H1 (cell line): Measurements from ENCODE around the gene HMGXB3. TPM values are rescaled to one million over a fixed set of nuclear protein-coding genes. Genes with fewer than 3 reads are reported as not detected.

ENCODE experiments used
- CTCF ChIA-PET: fragments of 300-600 bp; sonication (Branson Sonifier 250); formaldehyde crosslinking; loops from one replicate; lab custom pipeline; 2021; ENCODE audit not compliant: partially characterized antibody; lab: Charles Lee
- POLR2A ChIA-PET: fragments of 300-600 bp; sonication (Branson Sonifier 250); formaldehyde crosslinking; loops from one replicate; lab custom pipeline; 2021; ENCODE audit warnings: inconsistent platforms; ENCODE audit not compliant: partially characterized antibody; lab: Charles Lee
- DNase-seq, 2 experiments: peaks; one replicate each; pipeline versions ENCODE4 v3.0.0 to v3.0.0-alpha.2; 2010 to 2022; ENCODE audit warnings: low spot score in 2 of 2, low read depth in 1 of 2, mixed read lengths in 1 of 2
- FAIRE-seq: peaks from 2 replicates; lab custom pipeline; 2011; peaks lifted over from hg19 to GRCh38; lab: Jason Lieb, UNC
- H2AFZ ChIP-seq: 2 replicates; pipeline ENCODE4 v1.8.1; 2012; ENCODE audit warnings: low read length, inconsistent platforms
- H2AK5ac ChIP-seq: 2 replicates; pipeline ENCODE4 v1.6.1; 2013; ENCODE audit warnings: low read depth, low read length
- H2BK120ac ChIP-seq: replicated peaks from 2 replicates; pipeline ENCODE3; 2013; ENCODE audit warnings: low read depth, low read length, inconsistent platforms
- H2BK12ac ChIP-seq: 2 replicates; pipeline ENCODE4 v1.6.1; 2013; ENCODE audit warnings: low read depth, low read length
- H2BK15ac ChIP-seq: 2 replicates; pipeline ENCODE4 v1.6.1; 2013; ENCODE audit warnings: low read length
- H2BK20ac ChIP-seq: 2 replicates; pipeline ENCODE4 v1.6.1; 2013; ENCODE audit warnings: low read length
- H2BK5ac ChIP-seq: 2 replicates; pipeline ENCODE4 v1.6.1; 2013; ENCODE audit warnings: low read depth, low read length
- H3K14ac ChIP-seq: 2 replicates; pipeline ENCODE4 v1.6.1; 2013; ENCODE audit warnings: inconsistent platforms; ENCODE audit not compliant: insufficient read length
- H3K18ac ChIP-seq: 2 replicates; pipeline ENCODE4 v1.6.1; 2013; ENCODE audit warnings: low read length; ENCODE audit errors: extremely low read depth
- H3K23ac ChIP-seq: 2 replicates; pipeline ENCODE4 v1.6.1; 2013; ENCODE audit warnings: inconsistent platforms; ENCODE audit not compliant: insufficient read length
- H3K23me2 ChIP-seq: 2 replicates; pipeline ENCODE4 v1.6.1; 2013; ENCODE audit warnings: low read depth, low read length
- H3K27ac ChIP-seq: 2 replicates; pipeline ENCODE4 v1.6.1; 2011; ENCODE audit warnings: low read depth, low read length, inconsistent platforms
- H3K27me3 ChIP-seq, 4 experiments: replicated peaks in 1 of 4; 1 replicate in 1 of 4; 2 replicates in 3 of 4; pipeline versions ENCODE4 v1.6.1 to v1.8.1; 2011 to 2013; ENCODE audit warnings: low read length in 3 of 4, mild to moderate bottlenecking in 3 of 4, inconsistent platforms in 2 of 4, mixed read lengths in 2 of 4, moderate library complexity in 1 of 4; ENCODE audit not compliant: control insufficient read depth in 3 of 4, insufficient read depth in 3 of 4; ENCODE audit errors: extremely low read depth in 1 of 4
- H3K36me3 ChIP-seq, 4 experiments: 2 replicates each; pipeline versions ENCODE4 v1.6.1 to v1.8.1; 2011 to 2013; ENCODE audit warnings: mild to moderate bottlenecking in 4 of 4, low read length in 3 of 4, moderate library complexity in 2 of 4, control low read depth in 1 of 4, inconsistent platforms in 1 of 4; ENCODE audit not compliant: insufficient read depth in 4 of 4, control insufficient read depth in 2 of 4
- H3K4ac ChIP-seq: replicated peaks from 2 replicates; pipeline ENCODE3; 2013; ENCODE audit warnings: low read length, low read depth, mixed read lengths, inconsistent platforms; ENCODE audit not compliant: insufficient read length
- H3K4me1 ChIP-seq, 4 experiments: replicated peaks in 1 of 4; 1 replicate in 1 of 4; 2 replicates in 3 of 4; pipeline versions ENCODE4 v1.6.1 to v1.8.1; 2011 to 2013; ENCODE audit warnings: low read length in 3 of 4, inconsistent platforms in 2 of 4, mixed read lengths in 1 of 4; ENCODE audit not compliant: insufficient read depth in 4 of 4, control insufficient read depth in 3 of 4
- H3K4me2 ChIP-seq, 2 experiments: 2 replicates each; pipeline versions ENCODE4 v1.6.1 to v1.8.1; 2011 to 2013; ENCODE audit warnings: low read depth in 2 of 2, low read length in 2 of 2, control low read depth in 1 of 2, inconsistent platforms in 1 of 2, mild to moderate bottlenecking in 1 of 2; ENCODE audit not compliant: insufficient read depth in 1 of 2
- H3K4me3 ChIP-seq, 4 experiments: fragments of 200-600, 300-600 bp in 1 of 4; sonication (generic), shearing (Covaris generic), sonication (Bioruptor Twin) in 1 of 4; 2 replicates each; pipeline versions ENCODE4 v1.5.1 to v1.8.1; 2011 to 2016; ENCODE audit warnings: low read length in 4 of 4, low read depth in 3 of 4, control low read depth in 2 of 4, inconsistent platforms in 2 of 4, mild to moderate bottlenecking in 2 of 4, mixed read lengths in 1 of 4, moderate library complexity in 1 of 4; ENCODE audit not compliant: insufficient read depth in 2 of 4; ENCODE audit errors: extremely low read depth in 1 of 4
- H3K56ac ChIP-seq: replicated peaks from 2 replicates; pipeline ENCODE3; 2013; ENCODE audit warnings: low read depth, mild to moderate bottlenecking, mixed read lengths, low read length, inconsistent platforms; ENCODE audit not compliant: insufficient read length
- H3K79me1 ChIP-seq: 2 replicates; pipeline ENCODE4 v1.6.1; 2013; ENCODE audit warnings: low read depth, low read length, control low read depth
- H3K79me2 ChIP-seq, 2 experiments: 2 replicates each; pipeline versions ENCODE4 v1.6.1 to v1.8.1; 2012 to 2013; ENCODE audit warnings: low read length in 2 of 2, mild to moderate bottlenecking in 2 of 2, inconsistent platforms in 1 of 2; ENCODE audit not compliant: insufficient read depth in 2 of 2, control insufficient read depth in 1 of 2
- H3K9ac ChIP-seq, 4 experiments: replicated peaks in 1 of 4; 1 replicate in 1 of 4; 2 replicates in 3 of 4; pipeline versions ENCODE4 v1.6.1 to v1.8.1; 2011 to 2013; ENCODE audit warnings: low read depth in 3 of 4, low read length in 3 of 4, control low read depth in 2 of 4, mild to moderate bottlenecking in 2 of 4, moderate library complexity in 2 of 4, inconsistent platforms in 1 of 4; ENCODE audit errors: extremely low read depth in 1 of 4
- H3K9me3 ChIP-seq, 2 experiments: 2 replicates each; pipeline versions ENCODE4 v1.6.1 to v1.8.1; 2012 to 2013; ENCODE audit warnings: mild to moderate bottlenecking in 2 of 2, moderate library complexity in 2 of 2, control low read depth in 1 of 2, inconsistent platforms in 1 of 2, low read depth in 1 of 2, low read length in 1 of 2, mixed read lengths in 1 of 2; ENCODE audit not compliant: insufficient read depth in 2 of 2
- H4K20me1 ChIP-seq, 2 experiments: replicated peaks in 1 of 2; 2 replicates each; pipeline versions ENCODE3 to v1.8.1; 2011 to 2013; ENCODE audit warnings: inconsistent platforms in 2 of 2, low read length in 2 of 2, mild to moderate bottlenecking in 1 of 2; ENCODE audit not compliant: insufficient read depth in 2 of 2, control insufficient read depth in 1 of 2
- H4K5ac ChIP-seq: 2 replicates; pipeline ENCODE4 v1.6.1; 2013; ENCODE audit warnings: low read length, low read depth, mixed read lengths, inconsistent platforms; ENCODE audit not compliant: insufficient read length
- H4K8ac ChIP-seq: 2 replicates; pipeline ENCODE4 v1.8.0; 2013; ENCODE audit warnings: mild to moderate bottlenecking, moderate library complexity, low read length, inconsistent platforms; ENCODE audit not compliant: insufficient read depth; ENCODE audit errors: extremely low read depth
- H4K91ac ChIP-seq: replicated peaks from 2 replicates; pipeline ENCODE3; 2013; ENCODE audit warnings: low read length, mixed read lengths, inconsistent platforms; ENCODE audit not compliant: insufficient read length
- ASH2L ChIP-seq: fragments of 200-600, 300-600 bp; sonication (generic); IDR thresholded peaks from one replicate; pipeline ENCODE4 v1.7.1; 2017; ENCODE audit warnings: low read length
- CHD1 ChIP-seq: IDR thresholded peaks from 2 replicates; pipeline ENCODE4 v1.6.1; 2012; ENCODE audit warnings: low read depth, low read length, improper control_type of control experiment
- CHD2 ChIP-seq: IDR thresholded peaks from 2 replicates; pipeline ENCODE4 v1.6.1; 2012; ENCODE audit warnings: low read length, improper control_type of control experiment
- KDM1A ChIP-seq: fragments of 200-600, 300-600 bp; sonication (generic); IDR thresholded peaks from 2 replicates; pipeline ENCODE4 v1.7.1; 2016; ENCODE audit warnings: mild to moderate bottlenecking, low read length, borderline replicate concordance
- KDM4A ChIP-seq: IDR thresholded peaks from one replicate; pipeline ENCODE4 v1.7.1; 2012; ENCODE audit warnings: low read depth, mild to moderate bottlenecking, moderate library complexity, low read length, inconsistent platforms; ENCODE audit not compliant: severe bottlenecking
- RBBP5 ChIP-seq: IDR thresholded peaks from 2 replicates; pipeline ENCODE4 v1.7.1; 2012; ENCODE audit warnings: low read depth, mild to moderate bottlenecking, inconsistent platforms, low read length, moderate library complexity, borderline replicate concordance
- RXRA ChIP-seq: IDR thresholded peaks from 2 replicates; pipeline ENCODE4 v1.6.1; 2011; ENCODE audit warnings: low read depth, mild to moderate bottlenecking, low read length, moderate library complexity; ENCODE audit not compliant: insufficient read depth
- SAP30 ChIP-seq: fragments of 300-600 bp; sonication (generic); IDR thresholded peaks from 2 replicates; pipeline ENCODE4 v1.7.1; 2012; ENCODE audit warnings: low read length, moderate library complexity, mild to moderate bottlenecking, inconsistent platforms; ENCODE audit not compliant: insufficient read depth, insufficient replicate concordance
- SIRT6 ChIP-seq: IDR thresholded peaks from one replicate; pipeline ENCODE4 v1.7.1; 2012; ENCODE audit warnings: low read length, inconsistent platforms
- SUZ12 ChIP-seq: fragments of 200-600 bp; sonication (generic); IDR thresholded peaks from 2 replicates; pipeline ENCODE4 v1.6.1; 2012; ENCODE audit warnings: mild to moderate bottlenecking, inconsistent platforms, low read length, moderate library complexity, mixed read lengths
- WGBS, 2 experiments: shearing (Covaris generic) in 1 of 2; methylation state at CpG; one replicate each; pipeline versions ENCODE4 v1.1.6 to v1.1.7; 2013 to 2015; ENCODE audit warnings: low lambda C conversion rate in 2 of 2, mixed read lengths in 2 of 2, inconsistent platforms in 1 of 2, low coverage in 1 of 2, missing lambda C conversion rate in 1 of 2; ENCODE audit not compliant: insufficient replicate concordance in 2 of 2, insufficient coverage in 1 of 2, insufficient read length in 1 of 2; ENCODE audit errors: extremely low coverage in 1 of 2, missing lambda C conversion rate in 1 of 2; 5-methylcytosine and 5-hydroxymethylcytosine counted together
- polyA plus RNA-seq, 7 experiments: library from polyadenylated mRNA; depleted of rRNA in 3 of 7; stranded (reverse) in 5 of 7; unstranded in 2 of 7; fragments of >200 nt in 5 of 7; fragments of 200-250 nt in 2 of 7; gene quantifications; 1 replicate in 5 of 7; 2 replicates in 1 of 7; 4 replicates in 1 of 7; pipeline versions ENCODE4 v1.2.1 to v1.2.3, GENCODE V29; 2011 to 2013; ENCODE audit warnings: missing spikeins in 2 of 7, mixed read lengths in 2 of 7
- total RNA-seq: library from RNA; stranded (reverse); fragmentation: NEBNext Ultra II Directional; extraction: Animal tissue kit (Norgen Biotek cat#: 25700); gene quantifications from 2 replicates; pipeline ENCODE4 v1.2.1, GENCODE V29; 2021
- TF ChIP-seq, protein P1 (sequence below): IDR thresholded peaks from 2 replicates; pipeline ENCODE4 v1.6.1; 2012; ENCODE audit warnings: inconsistent platforms

HMGXB3 gene
- total and polyA plus RNA-seq, 2 of the 8 experiments (the other 6 are each of a cell fraction or from before 2014, with no cell fraction given), result 26.8 to 28.0 TPM

GRCh38 chr5:150000990-150001659, 586 bp downstream of the HMGXB3 start:
- 7% methylated on average over 31 of the region's 44 CpGs; no CpG with 5 or more reads in 1 of the 2 experiments for WGBS, 2 experiments

More at GRCh38 chr5:150000990-150001659, 586 bp downstream of the HMGXB3 start:
- Histone ChIP-seq H4K8ac (peak overlapping the region; percentile 97; the same call in 1 of the 2 replicates), H3K36me3 (peaks cover 0 to 10% (median 2%) of the 10 kb centered on the region in 4 experiments; a peak in 4 of 8 replicates), H2BK12ac (no peak overlapping the region), H3K4me3 (peak overlapping the region; percentile 54 to 92 (median 89)), H3K9ac (peak overlapping the region; percentile 59 to 91 (median 88)), H3K18ac (0 out of 2 replicates have a peak overlapping the region, but pooled peaks have one; percentile 73), H3K79me1 (peaks cover 5% of the 10 kb centered on the region; the same call in 1 of the 2 replicates), H3K9me3 (no peaks in the 10 kb centered on the region), H2AFZ (peak overlapping the region; percentile 18; the same call in 1 of the 2 replicates), H3K23me2 (peaks cover 14% of the 10 kb centered on the region), H2BK120ac (no peak overlapping the region), H2BK20ac (no peak overlapping the region), H3K4ac (no peak overlapping the region), H2BK15ac (no peak overlapping the region), H3K56ac (no peak overlapping the region), H3K27me3 (no peaks in the 10 kb centered on the region), H2BK5ac (no peak overlapping the region), H2AK5ac (no peak overlapping the region), H3K4me2 (peak overlapping the region; percentile 92 to 94), H3K79me2 (peaks cover 5 to 40% of the 10 kb centered on the region in 2 experiments), H4K5ac (no peak overlapping the region), H3K14ac (no peak overlapping the region), H3K27ac (peak overlapping the region; percentile 95), H4K20me1 (peaks cover 3 to 18% of the 10 kb centered on the region in 2 experiments), H3K4me1 (peaks cover 0 to 4% (median 2%) of the 10 kb centered on the region in 4 experiments; a peak in 4 of 7 replicates), H3K23ac (no peak overlapping the region), H4K91ac (no peak overlapping the region)
- TF ChIP-seq, protein P1, sequence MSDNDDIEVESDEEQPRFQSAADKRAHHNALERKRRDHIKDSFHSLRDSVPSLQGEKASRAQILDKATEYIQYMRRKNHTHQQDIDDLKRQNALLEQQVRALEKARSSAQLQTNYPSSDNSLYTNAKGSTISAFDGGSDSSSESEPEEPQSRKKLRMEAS, result 0 out of 2 replicates have a peak, but pooled peaks have one; percentile 31
- no peak for TF ChIP-seq RXRA
- TF ChIP-seq KDM1A, result peak; percentile 41; the same call in 1 of the 2 replicates
- TF ChIP-seq SUZ12, result no peak
- peak; percentile 34 for TF ChIP-seq SAP30
- peak; percentile 6 for TF ChIP-seq ASH2L
- no peak; the same call in 1 of the 2 replicates for TF ChIP-seq RBBP5
- TF ChIP-seq CHD2, result peak; percentile 77
- no peak for TF ChIP-seq CHD1
- TF ChIP-seq SIRT6, result no peak
- peak; percentile 5 for TF ChIP-seq KDM4A
- CTCF ChIA-PET, result interaction anchor here (0.9 to 4.7 kb wide), 5 partner anchors 10 to 163 kb away, joined by 3 to 20 read pairs (median 4); no protein-coding TSS in a partner anchor
- no peak for DNase-seq
- FAIRE-seq, result no peak
- POLR2A ChIA-PET, result interaction anchor here (0.7 to 1.8 kb wide), 4 partner anchors 9 to 42 kb away, joined by 3 to 8 read pairs (median 4); no protein-coding TSS in a partner anchor
